ENCODE results near the gene KPNA3. TPM values are rescaled to one million over a fixed set of nuclear protein-coding genes. Genes with fewer than 3 reads are reported as not detected.
"Not testable (repeated sequence)": the region's sequence is repeated elsewhere in the genome, so short reads cannot be mapped to it uniquely, and the experiment has no call there.

The KPNA3 gene
- total RNA-seq, 2 donors from 2014 or later, result 44.8 to 50.2 TPM

DNA sequence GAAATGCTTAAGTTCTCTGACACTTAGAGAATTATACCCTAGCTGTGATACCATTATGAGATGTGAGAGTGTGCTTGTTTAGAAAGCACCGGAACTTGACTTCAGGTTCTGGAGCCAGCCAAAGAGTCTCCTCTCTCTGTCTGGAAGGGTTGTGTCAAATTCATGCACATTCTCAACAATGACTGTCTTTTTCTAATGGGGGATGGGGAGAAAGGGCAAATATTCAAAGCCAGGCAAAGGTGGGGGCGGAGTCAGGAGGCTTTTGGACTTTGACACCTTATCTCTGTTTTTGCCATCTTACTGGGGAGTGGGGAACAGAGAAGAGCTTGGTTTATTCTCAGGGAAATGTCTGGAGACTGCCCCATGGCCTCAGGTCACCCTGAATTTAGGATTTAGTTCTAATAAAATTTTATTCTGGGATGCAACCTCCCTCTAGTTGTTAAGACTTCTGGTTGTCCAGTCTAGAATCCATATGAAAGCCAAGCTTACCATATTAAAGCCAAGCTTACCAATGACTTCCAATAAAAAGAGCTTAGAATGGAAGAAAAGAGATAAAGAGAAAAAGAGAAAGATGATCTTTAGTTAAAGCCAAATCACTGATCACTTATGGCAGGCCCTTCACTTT, 28.2 kb upstream of the KPNA3 start:
- Mint-ChIP-seq H3K36me3 (no peaks in the 10 kb centered on the region), H3K27me3 (peaks cover 23 to 31% of the 10 kb centered on the region in 2 donors), H3K4me1 (ENCODE audit: low read depth in 2 of 2) (no peaks in the 10 kb centered on the region), H3K27ac (no peak overlapping the region), H3K4me3 (no peak overlapping the region), H3K9me3 (no peaks in the 10 kb centered on the region)
- DNase-seq (ENCODE audit: low spot score) (no peak), ATAC-seq (no peak)

- not testable (repeated sequence) for H3K4me3 Mint-ChIP-seq; ATAC-seq; H3K36me3 Mint-ChIP-seq; H3K9me3 Mint-ChIP-seq; DNase-seq (ENCODE audit: low spot score); H3K4me1 Mint-ChIP-seq (ENCODE audit: low read depth in 2 of 2); H3K27ac Mint-ChIP-seq
- peaks cover 31 to 41% of the 10 kb centered on the region in 2 donors for H3K27me3 Mint-ChIP-seq
Observed at GRCh38 chr13:49816047-49816446, 23.6 kb upstream of the KPNA3 start.

- no peak overlapping the region for H3K27ac Mint-ChIP-seq
- no peaks in the 10 kb centered on the region for H3K36me3 Mint-ChIP-seq
- H3K4me3 Mint-ChIP-seq, result no peak overlapping the region
- no peak for ATAC-seq
- H3K4me1 Mint-ChIP-seq (ENCODE audit: low read depth in 2 of 2), result no peaks in the 10 kb centered on the region
- no peaks in the 10 kb centered on the region for H3K9me3 Mint-ChIP-seq
- no peak for DNase-seq (ENCODE audit: low spot score)
- H3K27me3 Mint-ChIP-seq, result peaks cover 32 to 52% of the 10 kb centered on the region in 2 donors
Observed at GRCh38 chr13:49814551-49815270, 22.2 kb upstream of the KPNA3 start.

- Mint-ChIP-seq H3K4me1 (ENCODE audit: low read depth in 2 of 2) (no peaks in the 10 kb centered on the region), H3K27me3 (peaks cover 34 to 52% of the 10 kb centered on the region in 2 donors), H3K27ac (no peak overlapping the region), H3K9me3 (no peaks in the 10 kb centered on the region), H3K4me3 (no peak overlapping the region), H3K36me3 (no peaks in the 10 kb centered on the region)
- DNase-seq (ENCODE audit: low spot score), result no peak
- ATAC-seq, result no peak
Observed at GRCh38 chr13:49812812-49813211, 20.3 kb upstream of the KPNA3 start.

DNA sequence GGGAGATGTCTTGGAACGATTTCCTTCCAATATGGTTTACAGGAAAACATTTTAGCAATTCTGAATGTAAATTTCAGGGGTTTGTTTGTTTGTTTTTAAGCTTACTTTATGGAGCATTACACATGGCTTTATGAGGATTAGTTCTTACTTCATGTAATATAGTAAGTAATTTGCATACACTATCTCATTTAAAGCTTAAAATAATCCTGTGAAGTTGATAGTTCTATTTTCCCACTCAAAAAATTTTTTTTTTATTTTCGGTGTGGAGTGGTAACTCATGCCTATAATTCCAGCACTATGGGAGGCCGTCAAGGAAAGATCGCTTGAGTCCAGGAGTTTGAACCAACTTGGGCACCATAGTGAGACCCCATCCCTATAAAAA, 19.0 kb upstream of the KPNA3 start:
- no peak for ATAC-seq
- Mint-ChIP-seq H3K27ac (no peak overlapping the region), H3K4me1 (ENCODE audit: low read depth in 2 of 2) (no peaks in the 10 kb centered on the region), H3K4me3 (no peak overlapping the region), H3K27me3 (peaks cover 28 to 53% of the 10 kb centered on the region in 2 donors), H3K9me3 (no peaks in the 10 kb centered on the region), H3K36me3 (no peaks in the 10 kb centered on the region)
- DNase-seq (ENCODE audit: low spot score), result no peak

GRCh38 chr13:49810567-49811526, 18.4 kb upstream of the KPNA3 start:
- Mint-ChIP-seq H3K4me3 (no peak overlapping the region), H3K27ac (no peak overlapping the region), H3K9me3 (no peaks in the 10 kb centered on the region), H3K27me3 (peaks cover 29 to 53% of the 10 kb centered on the region in 2 donors), H3K4me1 (ENCODE audit: low read depth in 2 of 2) (no peaks in the 10 kb centered on the region), H3K36me3 (no peaks in the 10 kb centered on the region)
- DNase-seq (ENCODE audit: low spot score), result no peak
- ATAC-seq, result no peak

DNA sequence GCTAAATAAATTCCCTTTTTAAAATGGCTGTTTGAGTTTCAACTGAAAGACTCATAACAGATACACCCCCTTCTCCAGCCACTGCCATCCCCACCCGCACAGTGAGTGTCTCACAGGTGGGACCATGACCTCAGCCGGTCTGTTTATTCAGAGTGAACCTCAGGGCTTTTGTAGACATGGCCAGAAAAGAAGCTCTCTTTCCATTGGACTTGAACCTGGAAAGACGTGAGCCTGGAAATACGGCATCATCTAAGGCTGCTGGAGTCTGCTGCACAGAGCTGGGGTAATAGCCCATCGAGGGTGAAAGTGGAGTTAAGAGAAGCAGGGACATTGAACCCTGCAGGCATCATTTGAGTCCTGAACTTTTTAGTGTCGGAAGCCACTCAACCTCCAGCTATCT, 15.2 kb upstream of the KPNA3 start:
- ATAC-seq (no peak), DNase-seq (ENCODE audit: low spot score) (no peak)
- no peaks in the 10 kb centered on the region for H3K9me3 Mint-ChIP-seq
- peaks cover 19 to 48% of the 10 kb centered on the region in 2 donors for H3K27me3 Mint-ChIP-seq
- no peak overlapping the region for H3K27ac Mint-ChIP-seq
- H3K4me3 Mint-ChIP-seq, result no peak overlapping the region
- H3K4me1 Mint-ChIP-seq (ENCODE audit: low read depth in 2 of 2), result no peaks in the 10 kb centered on the region
- no peaks in the 10 kb centered on the region for H3K36me3 Mint-ChIP-seq

DNA sequence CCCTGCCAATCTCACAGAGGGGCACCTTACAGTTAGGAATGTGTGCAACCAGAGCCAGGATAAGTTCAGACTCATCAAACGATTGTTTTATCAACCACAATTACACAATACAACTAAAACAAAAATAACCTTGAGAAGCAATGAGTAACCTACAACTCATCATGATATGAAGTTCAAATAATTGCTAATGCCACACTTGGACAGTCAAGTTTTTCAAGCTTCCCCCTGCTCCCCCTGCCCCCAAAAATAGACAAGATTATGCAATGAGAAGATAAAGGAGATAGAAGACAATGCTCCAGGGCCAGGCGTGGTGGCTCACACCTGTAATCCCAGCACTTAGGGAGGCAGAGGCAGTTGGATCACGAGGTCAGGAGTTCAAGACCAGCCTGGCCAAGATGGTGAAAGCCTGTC, 13.6 kb upstream of the KPNA3 start:
- peaks cover 20 to 48% of the 10 kb centered on the region in 2 donors for H3K27me3 Mint-ChIP-seq
- no peaks in the 10 kb centered on the region for H3K4me1 Mint-ChIP-seq (ENCODE audit: low read depth in 2 of 2)
- H3K4me3 Mint-ChIP-seq, result no peak overlapping the region
- ATAC-seq, result no peak
- DNase-seq (ENCODE audit: low spot score), result no peak
- no peaks in the 10 kb centered on the region for H3K9me3 Mint-ChIP-seq
- no peak overlapping the region for H3K27ac Mint-ChIP-seq
- H3K36me3 Mint-ChIP-seq, result no peaks in the 10 kb centered on the region

GRCh38 chr13:49803047-49803446, 10.6 kb upstream of the KPNA3 start:
- not testable (repeated sequence) for H3K4me3 Mint-ChIP-seq; H3K4me1 Mint-ChIP-seq (ENCODE audit: low read depth in 2 of 2); H3K27ac Mint-ChIP-seq; H3K9me3 Mint-ChIP-seq; DNase-seq (ENCODE audit: low spot score); ATAC-seq; H3K36me3 Mint-ChIP-seq
- H3K27me3 Mint-ChIP-seq, result peaks cover 12 to 32% of the 10 kb centered on the region in 2 donors

DNA sequence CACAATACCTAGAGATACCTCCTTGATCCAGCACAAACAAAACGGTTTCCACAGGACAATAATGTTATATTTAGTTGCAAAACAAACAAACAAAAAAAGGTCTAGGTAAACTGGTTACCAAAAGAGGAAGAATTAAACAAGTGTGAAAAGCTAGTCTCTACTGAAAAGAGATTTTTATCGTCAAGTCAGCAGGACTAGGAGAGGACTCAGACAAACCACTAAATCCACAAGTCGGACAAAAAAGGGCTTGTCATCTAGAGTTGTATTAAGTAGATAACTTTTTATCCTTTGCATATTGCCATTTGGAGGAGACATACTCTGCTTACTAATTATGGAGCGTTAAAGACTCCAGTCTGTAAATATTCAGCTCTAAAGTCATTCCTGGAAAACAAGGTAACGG, 9.9 kb upstream of the KPNA3 start:
- Mint-ChIP-seq H3K36me3 (no peaks in the 10 kb centered on the region), H3K27me3 (peaks cover 12 to 26% of the 10 kb centered on the region in 2 donors), H3K9me3 (no peaks in the 10 kb centered on the region), H3K4me3 (no peak overlapping the region), H3K27ac (no peak overlapping the region), H3K4me1 (ENCODE audit: low read depth in 2 of 2) (no peaks in the 10 kb centered on the region)
- no peak for DNase-seq (ENCODE audit: low spot score)
- no peak for ATAC-seq

- H3K27me3 Mint-ChIP-seq, result peaks cover 1 to 5% of the 10 kb centered on the region in 2 donors
- peaks cover 30 to 34% of the 10 kb centered on the region in 2 donors for H3K4me1 Mint-ChIP-seq (ENCODE audit: low read depth in 2 of 2)
- no peaks in the 10 kb centered on the region for H3K9me3 Mint-ChIP-seq
- DNase-seq (ENCODE audit: low spot score) (peak; percentile 71), ATAC-seq (peak; percentile 5 to 43)
- H3K27ac Mint-ChIP-seq, result peak overlapping the region; percentile 86
- no peaks in the 10 kb centered on the region for H3K36me3 Mint-ChIP-seq
- peak overlapping the region; percentile 92 for H3K4me3 Mint-ChIP-seq
Observed at GRCh38 chr13:49791711-49792549, 552 bp downstream of the KPNA3 start.

GRCh38 chr13:49791315-49791710, 1.2 kb downstream of the KPNA3 start:
- Mint-ChIP-seq H3K4me1 (ENCODE audit: low read depth in 2 of 2) (peaks cover 36 to 40% of the 10 kb centered on the region in 2 donors), H3K4me3 (peak overlapping the region; percentile 92), H3K27me3 (peaks cover 0 to 5% of the 10 kb centered on the region in 2 donors), H3K36me3 (no peaks in the 10 kb centered on the region), H3K9me3 (no peaks in the 10 kb centered on the region), H3K27ac (peak overlapping the region; percentile 74 to 86)
- DNase-seq (ENCODE audit: low spot score) (no peak), ATAC-seq (no peak)

- ATAC-seq, result no peak
- no peak overlapping the region for H3K4me3 Mint-ChIP-seq
- H3K4me1 Mint-ChIP-seq (ENCODE audit: low read depth in 2 of 2), result peaks cover 39 to 54% of the 10 kb centered on the region in 2 donors
Observed at GRCh38 chr13:49789968-49790367, 2.5 kb downstream of the KPNA3 start.

More at GRCh38 chr13:49789968-49790367, 2.5 kb downstream of the KPNA3 start:
- DNase-seq (ENCODE audit: low spot score), result no peak
- H3K27ac Mint-ChIP-seq, result no peak overlapping the region
- H3K9me3 Mint-ChIP-seq, result no peaks in the 10 kb centered on the region
- no peaks in the 10 kb centered on the region for H3K27me3 Mint-ChIP-seq
- no peaks in the 10 kb centered on the region for H3K36me3 Mint-ChIP-seq
